Mesenchymal stem cell (in vitro differentiated cells and primary cell): ENCODE measurements around the gene ABI2.

ENCODE experiments used
- DNase-seq: peaks from one replicate; pipeline ENCODE4 v3.0.0-alpha.2; 2013
- H2AFZ ChIP-seq: one replicate; pipeline ENCODE4 v1.6.1; 2013; ENCODE audit warnings: low read depth, mild to moderate bottlenecking, control low read depth, inconsistent platforms, low read length, moderate library complexity
- H2AK5ac ChIP-seq: 2 replicates; pipeline ENCODE4 v1.6.1; 2013; ENCODE audit warnings: low read length, moderate library complexity, mild to moderate bottlenecking, inconsistent platforms; ENCODE audit not compliant: severe bottlenecking
- H2BK120ac ChIP-seq: one replicate; pipeline ENCODE4 v1.6.1; 2013; ENCODE audit warnings: low read depth, mild to moderate bottlenecking, inconsistent platforms, low read length, moderate library complexity
- H2BK12ac ChIP-seq, 2 experiments: one replicate each; pipeline ENCODE4 v1.6.1; 2013; ENCODE audit warnings: inconsistent platforms in 2 of 2, low read length in 2 of 2, mild to moderate bottlenecking in 2 of 2, moderate library complexity in 2 of 2, control low read depth in 1 of 2
- H2BK15ac ChIP-seq: one replicate; pipeline ENCODE4 v1.6.1; 2013; ENCODE audit warnings: mild to moderate bottlenecking, low read depth, inconsistent platforms; ENCODE audit not compliant: poor library complexity, severe bottlenecking
- H2BK5ac ChIP-seq: 2 replicates; pipeline ENCODE4 v1.6.1; 2013; ENCODE audit warnings: low read depth, mild to moderate bottlenecking, low read length, control low read depth, inconsistent platforms; ENCODE audit not compliant: poor library complexity, severe bottlenecking
- H3K14ac ChIP-seq, 2 experiments: one replicate each; pipeline ENCODE4 v1.6.1; 2013; ENCODE audit warnings: inconsistent platforms in 2 of 2, low read length in 2 of 2, control low read depth in 1 of 2, mild to moderate bottlenecking in 1 of 2, moderate library complexity in 1 of 2
- H3K18ac ChIP-seq, 2 experiments: one replicate each; pipeline ENCODE4 v1.6.1; 2013; ENCODE audit warnings: inconsistent platforms in 2 of 2, low read length in 2 of 2, control low read depth in 1 of 2, low read depth in 1 of 2, mild to moderate bottlenecking in 1 of 2
- H3K23ac ChIP-seq, 2 experiments: one replicate each; pipeline ENCODE4 v1.6.1; 2013; ENCODE audit warnings: inconsistent platforms in 2 of 2, low read length in 2 of 2, mild to moderate bottlenecking in 2 of 2, moderate library complexity in 2 of 2, control low read depth in 1 of 2
- H3K27ac ChIP-seq: 2 replicates; pipeline ENCODE4 v1.5.1; 2013; ENCODE audit warnings: mild to moderate bottlenecking, moderate library complexity, low read length, control low read depth, inconsistent platforms; ENCODE audit not compliant: poor library complexity, severe bottlenecking
- H3K27me3 ChIP-seq, 2 experiments: 2 replicates each; pipeline versions ENCODE4 v1.6.1 to v1.7.0; 2013; ENCODE audit warnings: low read length in 2 of 2, mild to moderate bottlenecking in 2 of 2, moderate library complexity in 2 of 2, control low read depth in 1 of 2, inconsistent platforms in 1 of 2; ENCODE audit not compliant: control insufficient read depth in 1 of 2, insufficient read depth in 1 of 2
- H3K36me3 ChIP-seq, 2 experiments: 2 replicates each; pipeline versions ENCODE4 v1.6.1 to v1.7.0; 2013; ENCODE audit warnings: low read length in 2 of 2, control low read depth in 1 of 2, inconsistent platforms in 1 of 2, low read depth in 1 of 2, mild to moderate bottlenecking in 1 of 2; ENCODE audit not compliant: insufficient read depth in 2 of 2, control insufficient read depth in 1 of 2
- H3K4ac ChIP-seq, 2 experiments: one replicate each; pipeline ENCODE4 v1.6.1; 2013; ENCODE audit warnings: inconsistent platforms in 2 of 2, low read length in 2 of 2, mild to moderate bottlenecking in 2 of 2, moderate library complexity in 2 of 2, control low read depth in 1 of 2, low read depth in 1 of 2
- H3K4me1 ChIP-seq: 2 replicates; pipeline ENCODE4 v1.6.1; 2013; ENCODE audit warnings: low read depth, low read length, control low read depth; ENCODE audit not compliant: control insufficient read depth, insufficient read depth
- H3K4me2 ChIP-seq: 2 replicates; pipeline ENCODE4 v1.6.1; 2013; ENCODE audit warnings: low read length, mild to moderate bottlenecking, inconsistent platforms; ENCODE audit not compliant: poor library complexity, severe bottlenecking
- H3K4me3 ChIP-seq, 2 experiments: 2 replicates each; pipeline versions ENCODE4 v1.5.1 to v1.7.0; 2013; ENCODE audit warnings: low read length in 2 of 2, mild to moderate bottlenecking in 2 of 2, control low read depth in 1 of 2, low read depth in 1 of 2; ENCODE audit not compliant: insufficient read depth in 1 of 2
- H3K79me1 ChIP-seq: replicated peaks from 2 replicates; pipeline ENCODE4 v1.6.1; 2013; ENCODE audit warnings: mild to moderate bottlenecking, control low read depth, low read length, inconsistent platforms; ENCODE audit not compliant: poor library complexity, severe bottlenecking
- H3K9ac ChIP-seq: 2 replicates; pipeline ENCODE4 v1.7.0; 2013; ENCODE audit warnings: mild to moderate bottlenecking, low read length, moderate library complexity
- H3K9me3 ChIP-seq: 2 replicates; pipeline ENCODE4 v1.7.0; 2013; ENCODE audit warnings: mild to moderate bottlenecking, low read length; ENCODE audit not compliant: control insufficient read depth
- H4K8ac ChIP-seq: one replicate; pipeline ENCODE4 v1.6.1; 2013; ENCODE audit warnings: inconsistent platforms, mild to moderate bottlenecking, low read length, moderate library complexity
- H4K91ac ChIP-seq: one replicate; pipeline ENCODE4 v1.6.1; 2013; ENCODE audit warnings: mild to moderate bottlenecking, low read length, inconsistent platforms
- WGBS: methylation state at CpG from one replicate; pipeline ENCODE4 v1.1.7; 2013; ENCODE audit warnings: mixed read lengths; 5-methylcytosine and 5-hydroxymethylcytosine counted together

ABI2 gene

DNA sequence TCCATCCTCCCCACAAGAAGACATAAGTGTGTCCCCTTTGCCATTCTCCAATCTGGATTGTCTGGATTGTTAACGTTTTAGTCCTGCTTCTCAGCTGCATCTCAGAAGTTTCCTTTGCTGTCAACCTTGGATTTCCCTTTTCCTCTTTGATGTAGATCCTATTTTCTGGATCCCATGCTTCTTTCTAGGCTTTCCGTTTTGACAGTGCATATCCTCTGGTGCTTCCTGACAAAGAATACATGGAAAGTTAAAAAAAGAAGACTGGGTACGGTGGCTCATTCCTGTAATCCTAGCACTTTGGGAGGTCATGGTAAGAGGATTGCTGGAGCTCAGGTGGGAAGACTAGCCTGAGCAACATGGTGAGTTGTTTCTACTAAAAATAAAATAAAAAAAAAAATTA, 26.8 kb downstream of the ABI2 start:
- Histone ChIP-seq H3K27me3 (no peaks in the 10 kb centered on the region), H2BK5ac (no peak overlapping the region), H2BK12ac (no peak overlapping the region), H2AK5ac (no peak overlapping the region), H3K14ac (no peak overlapping the region), H3K4ac (no peak overlapping the region), H3K79me1 (peaks cover 17% of the 10 kb centered on the region), H3K4me1 (peaks cover 3% of the 10 kb centered on the region), H3K23ac (no peak overlapping the region), H3K36me3 (peaks cover 9 to 14% of the 10 kb centered on the region in 2 experiments), H4K91ac (no peak overlapping the region), H3K18ac (no peak overlapping the region), H4K8ac (no peak overlapping the region), H3K4me3 (no peak overlapping the region), H3K9me3 (no peaks in the 10 kb centered on the region), H2AFZ (no peak overlapping the region), H2BK15ac (no peak overlapping the region), H3K4me2 (no peak overlapping the region), H3K27ac (no peak overlapping the region), H2BK120ac (no peak overlapping the region), H3K9ac (no peak overlapping the region)
- over 99% methylated on average over 3 of the region's 3 CpGs for WGBS
- DNase-seq: no peak

GRCh38 chr2:203359450-203359849, 31.3 kb downstream of the ABI2 start:
- H3K4me1 ChIP-seq: peaks cover 8% of the 10 kb centered on the region
- H3K9me3 ChIP-seq: no peaks in the 10 kb centered on the region
- no peak overlapping the region for H3K23ac ChIP-seq
- H3K4me3 ChIP-seq: no peak overlapping the region
- no peak overlapping the region for H3K18ac ChIP-seq
- no peak overlapping the region for H3K4ac ChIP-seq
- no peak overlapping the region for H4K91ac ChIP-seq
- no peak overlapping the region for H2BK120ac ChIP-seq
- peaks cover 17% of the 10 kb centered on the region for H3K79me1 ChIP-seq
- no peak overlapping the region for H2BK5ac ChIP-seq
- 100% methylated on average over 1 of the region's 1 CpG for WGBS
- no peak overlapping the region for H3K27ac ChIP-seq
- H3K27me3 ChIP-seq: no peaks in the 10 kb centered on the region
- no peak overlapping the region for H4K8ac ChIP-seq
- H2AFZ ChIP-seq: no peak overlapping the region
- no peak overlapping the region for H2BK12ac ChIP-seq
- H3K14ac ChIP-seq: no peak overlapping the region
- H3K4me2 ChIP-seq: no peak overlapping the region
- H2BK15ac ChIP-seq: no peak overlapping the region
- H3K36me3 ChIP-seq: peaks cover 8 to 9% of the 10 kb centered on the region in 2 experiments
- H2AK5ac ChIP-seq: no peak overlapping the region
- H3K9ac ChIP-seq: no peak overlapping the region
- no peak for DNase-seq

- WGBS: 93% methylated on average over 3 of the region's 3 CpGs
- H2BK12ac ChIP-seq: no peak overlapping the region
- H3K4ac ChIP-seq: no peak overlapping the region
- H3K27ac ChIP-seq: no peak overlapping the region
- peaks cover 17% of the 10 kb centered on the region for H3K79me1 ChIP-seq
- H4K91ac ChIP-seq: no peak overlapping the region
- no peak overlapping the region for H3K14ac ChIP-seq
- no peak overlapping the region for H2AFZ ChIP-seq
- peaks cover 8% of the 10 kb centered on the region for H3K4me1 ChIP-seq
- H4K8ac ChIP-seq: no peak overlapping the region
- H2BK5ac ChIP-seq: no peak overlapping the region
- no peak overlapping the region for H2BK120ac ChIP-seq
- H3K4me3 ChIP-seq: no peak overlapping the region
- no peak overlapping the region for H2AK5ac ChIP-seq
- H3K9ac ChIP-seq: no peak overlapping the region
- DNase-seq: no peak
- no peaks in the 10 kb centered on the region for H3K9me3 ChIP-seq
- no peak overlapping the region for H3K4me2 ChIP-seq
- H3K27me3 ChIP-seq: no peaks in the 10 kb centered on the region
- no peak overlapping the region for H3K18ac ChIP-seq
- H3K23ac ChIP-seq: no peak overlapping the region
- peaks cover 2 to 5% of the 10 kb centered on the region in 2 experiments for H3K36me3 ChIP-seq
- H2BK15ac ChIP-seq: no peak overlapping the region
Observed at GRCh38 chr2:203360833-203361430, 32.7 kb downstream of the ABI2 start.

GRCh38 chr2:203361495-203361894, 33.3 kb downstream of the ABI2 start:
- H4K91ac ChIP-seq: no peak overlapping the region
- 92% methylated on average over 2 of the region's 2 CpGs for WGBS

More at GRCh38 chr2:203361495-203361894, 33.3 kb downstream of the ABI2 start:
- H2AFZ ChIP-seq: no peak overlapping the region
- no peak overlapping the region for H3K4me3 ChIP-seq
- no peak overlapping the region for H3K4me2 ChIP-seq
- H3K79me1 ChIP-seq: peaks cover 16% of the 10 kb centered on the region
- H3K14ac ChIP-seq: no peak overlapping the region
- H3K27ac ChIP-seq: no peak overlapping the region
- H3K4ac ChIP-seq: no peak overlapping the region
- no peak overlapping the region for H3K18ac ChIP-seq
- H2AK5ac ChIP-seq: no peak overlapping the region
- H3K36me3 ChIP-seq: peaks cover 2 to 3% of the 10 kb centered on the region in 2 experiments
- no peaks in the 10 kb centered on the region for H3K9me3 ChIP-seq
- no peak overlapping the region for H2BK12ac ChIP-seq
- H2BK15ac ChIP-seq: no peak overlapping the region
- H3K27me3 ChIP-seq: no peaks in the 10 kb centered on the region
- H2BK5ac ChIP-seq: no peak overlapping the region
- H3K9ac ChIP-seq: no peak overlapping the region
- no peak overlapping the region for H2BK120ac ChIP-seq
- no peak overlapping the region for H4K8ac ChIP-seq
- DNase-seq: no peak
- H3K23ac ChIP-seq: no peak overlapping the region
- H3K4me1 ChIP-seq: peaks cover 8% of the 10 kb centered on the region
